Measurements from ENCODE around the gene SORCS1. TPM values are rescaled to one million over a fixed set of nuclear protein-coding genes. Genes with fewer than 3 reads are reported as not detected.

The SORCS1 gene
- total RNA-seq, 1 experiment from 2014 or later = not detected

- ChIA-PET POLR2A (no interaction called here), RAD21 (ENCODE audit: low non-redundant PET in 1 of 2, low total read pairs in 2 of 2, uncharacterized antibody in 2 of 2, unreplicated experiment in 2 of 2) (no interaction called here), CTCF (no interaction called here)
- ATAC-seq = no peak
- TF ChIP-seq REST (IDR thresholded peaks at IDR 0.05; ENCODE audit: low read depth) (no peak), POLR2A (IDR thresholded peaks at IDR 0.05; ENCODE audit: borderline replicate concordance, extremely low read depth, insufficient read depth, insufficient read length) (no peak), SIN3A (IDR thresholded peaks at IDR 0.05; ENCODE audit: low read depth) (no peak), EZH2 (IDR thresholded peaks at IDR 0.05) (no peak), EZH2phosphoT487 (IDR thresholded peaks at IDR 0.05; ENCODE audit: borderline replicate concordance) (no peak), CBX3 (IDR thresholded peaks at IDR 0.05; ENCODE audit: low read depth) (no peak)
- Histone ChIP-seq H4K20me1 (ENCODE audit: insufficient read depth) (no peaks in the 10 kb centered on the region), H3K4me1 (ENCODE audit: control insufficient read depth in 1 of 2, insufficient read depth in 2 of 2, low read length in 2 of 2) (no peaks in the 10 kb centered on the region), H3K36me3 (ENCODE audit: control insufficient read depth in 1 of 2, insufficient read depth in 2 of 2, low read length in 2 of 2) (no peaks in the 10 kb centered on the region), H3K9me2 (ENCODE audit: insufficient read depth) (no peaks in the 10 kb centered on the region), H3K27me3 (ENCODE audit: insufficient read depth, low read length) (no peaks in the 10 kb centered on the region), H3K4me3 (replicated peaks in 1 of 2; ENCODE audit: low read depth in 1 of 2, low read length in 2 of 2) (no peak overlapping the region), H3K9ac (ENCODE audit: low read length) (no peak overlapping the region), H3K4me2 (ENCODE audit: low read length) (no peak overlapping the region), H2AFZ (ENCODE audit: low read depth, low read length, poor library complexity, severe bottlenecking) (no peak overlapping the region), H3K27ac (ENCODE audit: low read depth, low read length) (no peak overlapping the region), H3K79me2 (ENCODE audit: insufficient read depth, low read length) (no peaks in the 10 kb centered on the region), H3K9me3 (ENCODE audit: control insufficient read depth in 1 of 2, insufficient read depth in 1 of 2, low read depth in 1 of 2, low read length in 2 of 2) (peaks cover 31 to 60% of the 10 kb centered on the region in 2 experiments; a peak in 2 of 4 replicates)
- no TSS peak for BruUV-seq (replicated peaks)
- no peak for DNase-seq (ENCODE audit: low read depth, low spot score)
- intact Hi-C loops (cut with micrococcal nuclease) = no loop called here
Measured at GRCh38 chr10:106780632-106781031, 383.9 kb downstream of the SORCS1 start.

- DNase-seq (ENCODE audit: low read depth, low spot score) (no peak), ATAC-seq (no peak)
- H3K4me1 ChIP-seq (ENCODE audit: control insufficient read depth in 1 of 2, insufficient read depth in 2 of 2, low read length in 2 of 2) = no peaks in the 10 kb centered on the region
- no peaks in the 10 kb centered on the region for H3K9me2 ChIP-seq (ENCODE audit: insufficient read depth)
- H3K9me3 ChIP-seq (ENCODE audit: control insufficient read depth in 1 of 2, insufficient read depth in 1 of 2, low read depth in 1 of 2, low read length in 2 of 2) = peaks cover 27 to 53% of the 10 kb centered on the region in 2 experiments; a peak in 2 of 4 replicates
- no peaks in the 10 kb centered on the region for H3K79me2 ChIP-seq (ENCODE audit: insufficient read depth, low read length)
- RAD21 ChIA-PET (ENCODE audit: low non-redundant PET in 1 of 2, low total read pairs in 2 of 2, uncharacterized antibody in 2 of 2, unreplicated experiment in 2 of 2) = no interaction called here
- H2AFZ ChIP-seq (ENCODE audit: low read depth, low read length, poor library complexity, severe bottlenecking) = no peak overlapping the region
- no TSS peak for BruUV-seq (replicated peaks)
- H3K36me3 ChIP-seq (ENCODE audit: control insufficient read depth in 1 of 2, insufficient read depth in 2 of 2, low read length in 2 of 2) = no peaks in the 10 kb centered on the region
- no peaks in the 10 kb centered on the region for H3K27me3 ChIP-seq (ENCODE audit: insufficient read depth, low read length)
- POLR2A ChIA-PET = no interaction called here
- no peak overlapping the region for H3K27ac ChIP-seq (ENCODE audit: low read depth, low read length)
- no peak for TF ChIP-seq CTCF (IDR thresholded peaks at IDR 0.05 in 2 of 3, conservative IDR thresholded peaks at IDR 0.05 in 1 of 3; ENCODE audit: borderline replicate concordance in 1 of 3, insufficient read depth in 1 of 3, low read depth in 2 of 3, low read length in 2 of 3)
- no peak for TF ChIP-seq RAD21 (IDR thresholded peaks at IDR 0.05; ENCODE audit: low read depth)
- no peak for TF ChIP-seq EZH2phosphoT487 (IDR thresholded peaks at IDR 0.05; ENCODE audit: borderline replicate concordance)
- no peak for TF ChIP-seq ATF3 (IDR thresholded peaks at IDR 0.05)
- TF ChIP-seq YY1 (IDR thresholded peaks at IDR 0.05; ENCODE audit: extremely low read depth, insufficient replicate concordance, low read depth, low read length) = no peak
- no peak for TF ChIP-seq EGR1 (IDR thresholded peaks at IDR 0.05; ENCODE audit: low read depth)
- no peak for TF ChIP-seq POLR2A (IDR thresholded peaks at IDR 0.05; ENCODE audit: borderline replicate concordance, extremely low read depth, insufficient read depth, insufficient read length)
- TF ChIP-seq ZNF274 (IDR thresholded peaks at IDR 0.05; ENCODE audit: low read depth, low read length) = no peak
- no peak for TF ChIP-seq SP1 (IDR thresholded peaks at IDR 0.05; ENCODE audit: low read depth)
- TF ChIP-seq SIN3A (IDR thresholded peaks at IDR 0.05; ENCODE audit: low read depth) = no peak
- no peak for TF ChIP-seq CEBPB (IDR thresholded peaks at IDR 0.05; ENCODE audit: low read depth)
- no peak for TF ChIP-seq SRF (IDR thresholded peaks at IDR 0.05; ENCODE audit: low read depth)
- TF ChIP-seq POLR2AphosphoS5 (IDR thresholded peaks at IDR 0.05; ENCODE audit: low read depth, low read length) = no peak
- TF ChIP-seq MAX (IDR thresholded peaks at IDR 0.05) = no peak
- no peak overlapping the region for H3K4me2 ChIP-seq (ENCODE audit: low read length)
- intact Hi-C loops (cut with micrococcal nuclease) = no loop called here
- no peak overlapping the region for H3K9ac ChIP-seq (ENCODE audit: low read length)
- H3K4me3 ChIP-seq (replicated peaks in 1 of 2; ENCODE audit: low read depth in 1 of 2, low read length in 2 of 2) = no peak overlapping the region
- no peaks in the 10 kb centered on the region for H4K20me1 ChIP-seq (ENCODE audit: insufficient read depth)
- CTCF ChIA-PET = no interaction called here
Measured at GRCh38 chr10:106777841-106778240, 386.7 kb downstream of the SORCS1 start.

Data from HCT116 (cell line).